Breast epithelium (tissue), 3 donors: Measurements from ENCODE around the gene PKD1.

ENCODE experiments used
- POLR2A ChIP-seq: fragments of 450-650 bp; IDR thresholded peaks from one replicate; pipeline ENCODE4 v1.6.1; 2016; ENCODE audit warnings: antibody characterized with exemption, mild to moderate bottlenecking, moderate library complexity
- POLR2AphosphoS5 ChIP-seq, 3 donors: sonication (generic); formaldehyde crosslinking; IDR thresholded peaks; one replicate each; pipeline ENCODE4 v1.6.1; 2017; ENCODE audit warnings: antibody characterized with exemption in 3 of 3
- TF ChIP-seq, protein P1 (sequence below), 3 donors: fragments of 450-650 bp; IDR thresholded peaks; one replicate each; pipeline ENCODE4 v1.5.1; 2016 to 2017; ENCODE audit warnings: antibody characterized with exemption in 3 of 3, mild to moderate bottlenecking in 3 of 3, moderate library complexity in 3 of 3

DNA sequence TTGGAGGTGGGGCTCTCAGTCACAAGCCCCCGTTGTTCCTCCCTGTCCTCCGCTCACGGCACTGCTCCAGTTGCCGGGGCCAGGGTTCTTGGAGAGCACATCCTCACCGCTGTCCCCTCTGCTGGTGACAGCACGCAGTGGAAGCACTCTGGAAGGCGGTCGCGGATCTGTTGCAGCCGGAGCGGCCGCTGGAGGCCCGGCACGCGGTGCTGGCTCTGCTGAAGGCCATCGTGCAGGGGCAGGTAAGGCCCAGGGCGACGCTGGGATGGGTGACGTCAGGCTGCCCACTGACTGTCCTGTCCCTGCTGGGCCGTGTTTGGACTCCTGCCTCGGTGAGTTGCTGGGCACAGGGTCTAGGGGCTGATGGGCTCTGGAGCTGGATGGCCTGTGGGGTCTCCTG is 82.5 kb downstream of the PKD1 start:
- TF ChIP-seq POLR2AphosphoS5 (IDR thresholded peaks at IDR 0.05) = no peak
- TF ChIP-seq POLR2A = no peak
- TF ChIP-seq, protein P1, sequence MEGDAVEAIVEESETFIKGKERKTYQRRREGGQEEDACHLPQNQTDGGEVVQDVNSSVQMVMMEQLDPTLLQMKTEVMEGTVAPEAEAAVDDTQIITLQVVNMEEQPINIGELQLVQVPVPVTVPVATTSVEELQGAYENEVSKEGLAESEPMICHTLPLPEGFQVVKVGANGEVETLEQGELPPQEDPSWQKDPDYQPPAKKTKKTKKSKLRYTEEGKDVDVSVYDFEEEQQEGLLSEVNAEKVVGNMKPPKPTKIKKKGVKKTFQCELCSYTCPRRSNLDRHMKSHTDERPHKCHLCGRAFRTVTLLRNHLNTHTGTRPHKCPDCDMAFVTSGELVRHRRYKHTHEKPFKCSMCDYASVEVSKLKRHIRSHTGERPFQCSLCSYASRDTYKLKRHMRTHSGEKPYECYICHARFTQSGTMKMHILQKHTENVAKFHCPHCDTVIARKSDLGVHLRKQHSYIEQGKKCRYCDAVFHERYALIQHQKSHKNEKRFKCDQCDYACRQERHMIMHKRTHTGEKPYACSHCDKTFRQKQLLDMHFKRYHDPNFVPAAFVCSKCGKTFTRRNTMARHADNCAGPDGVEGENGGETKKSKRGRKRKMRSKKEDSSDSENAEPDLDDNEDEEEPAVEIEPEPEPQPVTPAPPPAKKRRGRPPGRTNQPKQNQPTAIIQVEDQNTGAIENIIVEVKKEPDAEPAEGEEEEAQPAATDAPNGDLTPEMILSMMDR (IDR thresholded peaks at IDR 0.05) = no peak
